DMS 273 treated with DMSO at 0.1 percent for 48 hours (cell line): ENCODE measurements around the gene ZNF862.
A peak's percentile ranks its signal among the peaks of the same experiment; 100 is the strongest.
"Not testable (repeated sequence)": the region's sequence is repeated elsewhere in the genome, so short reads cannot be mapped to it uniquely, and the experiment has no call there.

Experiments used
- DNase-seq: peaks from one replicate; lab custom pipeline; 2025; lab: John Stamatoyannopoulos, UW

ZNF862 gene

GRCh38 chr7:149880638-149881311 is 42.6 kb downstream of the ZNF862 start:
- no peak for DNase-seq

GRCh38 chr7:149881328-149882247 is 43.4 kb downstream of the ZNF862 start:
- no peak for DNase-seq

- DNase-seq = peak; percentile 70
Observed at GRCh38 chr7:149882248-149883047, 44.3 kb downstream of the ZNF862 start.

- no peak for DNase-seq
Observed at GRCh38 chr7:149883048-149883438, 44.9 kb downstream of the ZNF862 start.

- DNase-seq = peak; percentile 45
Observed at GRCh38 chr7:149883452-149883861, 45.3 kb downstream of the ZNF862 start.

GRCh38 chr7:149884016-149884415 is 45.8 kb downstream of the ZNF862 start:
- no peak for DNase-seq

GRCh38 chr7:149884541-149884940 is 46.4 kb downstream of the ZNF862 start:
- DNase-seq = no peak

- DNase-seq = no peak
Observed at GRCh38 chr7:149885191-149886017, 47.2 kb downstream of the ZNF862 start.

- DNase-seq = no peak
Observed at GRCh38 chr7:149886018-149886415, 47.8 kb downstream of the ZNF862 start.

GRCh38 chr7:149887311-149887710 is 49.1 kb downstream of the ZNF862 start:
- DNase-seq = no peak

GRCh38 chr7:149890715-149891114 is 52.5 kb downstream of the ZNF862 start:
- not testable (repeated sequence) for DNase-seq

GRCh38 chr7:149894957-149895356 is 56.8 kb downstream of the ZNF862 start:
- not testable (repeated sequence) for DNase-seq

- DNase-seq = not testable (repeated sequence)
Observed at GRCh38 chr7:149907776-149908376, 69.7 kb downstream of the ZNF862 start.

- not testable (repeated sequence) for DNase-seq
Observed at GRCh38 chr7:149910219-149910618, 72.0 kb downstream of the ZNF862 start.

GRCh38 chr7:149912126-149912525 is 74.0 kb downstream of the ZNF862 start:
- not testable (repeated sequence) for DNase-seq
